Measurements from ENCODE around the gene CA10. TPM values are rescaled to one million over a fixed set of nuclear protein-coding genes. Genes with fewer than 3 reads are reported as not detected.

CA10 gene
- polyA plus RNA-seq, 4 donors: 8.4 to 17.2 (median 10.2) TPM

GRCh38 chr17:51820766-51821165 lies 337.7 kb downstream of the CA10 start:
- no peak for DNase-seq (ENCODE audit: low read depth in 4 of 4, low spot score in 2 of 4)

DNA sequence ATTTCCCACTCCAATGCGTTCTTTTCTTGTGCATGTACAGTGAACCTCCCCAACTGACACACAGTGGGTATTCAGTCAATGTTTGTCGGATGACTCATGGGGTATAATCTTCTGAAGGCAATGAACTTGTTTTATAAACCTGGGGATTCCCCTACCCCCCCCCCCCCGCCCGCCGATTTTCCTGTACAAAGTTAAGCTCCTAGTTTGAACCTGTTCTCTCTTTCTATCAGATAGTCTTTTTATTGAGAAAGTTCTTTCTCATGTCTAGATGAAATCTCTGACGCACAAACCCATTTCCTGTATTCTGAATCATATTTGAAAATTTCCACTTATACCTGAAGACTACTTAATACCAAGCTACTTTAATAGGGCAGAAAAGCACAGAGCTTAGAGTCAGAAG lies 338.3 kb downstream of the CA10 start:
- DNase-seq (ENCODE audit: low read depth in 4 of 4, low spot score in 2 of 4): no peak

DNA sequence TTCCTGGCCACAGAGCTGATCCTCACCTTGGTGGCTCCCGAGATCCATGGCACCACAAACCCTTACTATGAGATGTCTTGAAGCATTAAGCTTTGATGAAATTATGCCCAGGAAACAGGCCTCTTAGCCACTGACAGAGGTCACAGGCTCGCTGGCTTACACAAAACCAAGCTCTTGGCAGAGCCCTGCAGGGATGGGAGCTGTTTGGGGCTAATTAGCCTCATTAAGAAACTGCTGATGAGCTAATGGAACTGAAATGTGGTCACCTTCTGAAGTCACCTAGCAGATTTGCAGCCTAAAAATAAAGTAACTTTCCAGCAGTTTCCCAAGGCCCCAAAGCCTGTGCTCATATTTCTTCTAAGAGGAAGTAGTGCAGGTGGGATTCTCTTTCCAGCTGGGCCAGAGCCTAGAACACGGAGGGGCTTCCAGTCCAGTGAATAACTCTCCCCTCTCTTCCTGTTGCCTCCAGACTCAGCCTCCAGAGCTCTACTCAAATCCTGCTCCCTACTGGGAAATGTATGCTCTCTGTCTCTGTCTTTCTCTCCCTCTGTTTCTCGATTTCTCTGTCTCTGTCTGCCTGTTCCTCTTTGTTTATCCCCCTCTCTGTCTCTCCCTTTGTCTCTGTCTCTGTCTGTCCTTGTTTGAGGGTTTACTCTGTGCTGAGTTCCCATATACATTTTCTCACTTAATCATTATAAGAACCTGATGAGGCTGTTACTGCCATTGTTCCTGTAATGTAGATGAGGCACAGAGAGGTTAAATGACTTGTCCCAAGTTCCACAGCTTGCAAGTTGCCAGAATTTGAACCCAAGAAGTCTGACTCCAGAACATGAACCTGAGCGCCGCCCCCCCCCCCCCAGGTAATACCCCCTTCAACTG lies 338.9 kb downstream of the CA10 start:
- no peak for DNase-seq (ENCODE audit: low read depth in 4 of 4, low spot score in 2 of 4)

DNA sequence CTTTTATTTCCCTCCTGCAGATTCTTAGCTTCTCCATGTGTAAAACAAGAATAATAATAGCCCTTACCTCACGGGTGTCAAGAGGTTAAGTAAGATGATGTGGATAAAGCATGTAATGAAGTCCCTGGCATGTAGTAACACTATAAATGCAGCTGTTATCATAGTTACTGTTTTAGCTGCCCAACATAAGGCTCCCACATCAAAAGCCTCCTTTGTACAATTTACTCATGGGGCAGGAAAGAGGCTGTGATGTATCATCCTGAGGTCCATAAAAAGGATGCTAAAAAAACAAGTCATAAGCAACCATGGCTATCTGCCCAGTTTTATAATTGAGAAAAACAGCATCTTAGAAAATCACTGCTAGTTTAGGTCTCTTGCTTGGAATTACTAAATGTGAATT lies 339.7 kb downstream of the CA10 start:
- DNase-seq (ENCODE audit: low read depth in 4 of 4, low spot score in 2 of 4): no peak

GRCh38 chr17:51817955-51818354 lies 340.6 kb downstream of the CA10 start:
- no peak for DNase-seq (ENCODE audit: low read depth in 4 of 4, low spot score in 2 of 4)

- DNase-seq (ENCODE audit: low read depth in 4 of 4, low spot score in 2 of 4): no peak
These were observed 341.4 kb downstream of the CA10 start for GRCh38 chr17:51817117-51817516.

DNA sequence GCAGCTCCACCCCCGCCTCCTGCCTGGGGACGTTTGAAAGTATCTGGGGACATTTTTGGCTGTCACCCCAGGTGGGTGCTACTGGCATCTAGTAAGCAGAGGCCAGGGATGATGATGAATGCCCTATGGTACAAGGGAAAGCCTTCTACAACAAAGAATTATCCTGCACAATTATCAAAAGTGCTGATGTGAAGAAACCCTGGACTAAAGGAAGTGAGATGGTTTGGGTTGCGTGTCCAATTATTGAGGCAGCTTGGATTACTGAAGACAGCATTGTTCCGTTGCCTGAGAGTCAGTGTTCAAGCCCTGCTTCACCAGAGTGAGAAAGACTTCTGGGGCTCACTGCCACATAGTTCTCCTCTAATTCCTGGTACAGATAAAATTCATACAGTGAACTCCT lies 343.4 kb downstream of the CA10 start:
- no peak for DNase-seq (ENCODE audit: low read depth in 4 of 4, low spot score in 2 of 4)

DNA sequence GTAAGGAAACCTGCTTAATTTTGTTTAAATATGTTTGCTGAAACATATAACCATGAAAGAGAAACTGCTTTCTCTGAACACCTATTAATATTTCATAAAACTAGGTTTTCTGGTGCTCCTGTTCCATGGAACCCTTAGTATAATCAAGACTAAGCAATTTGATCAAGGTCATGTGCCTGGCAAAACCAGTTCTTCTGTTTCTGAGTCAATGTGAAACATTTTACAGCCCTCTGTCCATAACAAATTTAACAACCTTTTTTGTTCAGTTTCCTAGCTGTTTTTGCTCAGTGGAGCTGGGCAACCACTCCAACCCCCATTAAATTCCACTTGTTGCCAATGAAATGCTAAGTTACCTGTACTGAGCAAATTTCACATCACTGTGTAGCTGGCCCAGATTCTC lies 344.0 kb downstream of the CA10 start:
- DNase-seq (ENCODE audit: low read depth in 4 of 4, low spot score in 2 of 4): no peak

DNA sequence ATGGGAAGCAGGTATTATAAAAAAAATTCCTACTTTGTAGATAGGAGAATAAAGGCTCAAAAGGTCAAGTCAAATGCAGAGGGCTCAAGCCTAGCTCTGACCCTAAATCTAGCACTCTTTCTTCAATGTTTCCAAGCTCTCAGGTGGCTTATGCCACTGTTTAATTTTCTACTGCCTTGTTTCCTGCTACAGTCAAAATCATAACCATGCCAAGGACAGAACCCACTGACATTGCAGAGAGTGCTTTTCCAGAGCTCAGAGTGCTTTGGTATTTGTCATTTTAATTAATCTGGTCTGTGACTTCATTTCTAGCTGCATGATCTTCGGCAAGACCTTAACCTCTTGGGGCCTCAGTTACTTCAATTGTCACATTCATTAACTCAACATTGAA lies 344.7 kb downstream of the CA10 start:
- DNase-seq (ENCODE audit: low read depth in 4 of 4, low spot score in 2 of 4): no peak

GRCh38 chr17:51813140-51813783 lies 345.3 kb downstream of the CA10 start:
- DNase-seq (ENCODE audit: low read depth in 4 of 4, low spot score in 2 of 4): no peak

- DNase-seq (ENCODE audit: low read depth in 4 of 4, low spot score in 2 of 4): no peak
These were observed 351.1 kb downstream of the CA10 start for GRCh38 chr17:51807460-51807859.

DNA sequence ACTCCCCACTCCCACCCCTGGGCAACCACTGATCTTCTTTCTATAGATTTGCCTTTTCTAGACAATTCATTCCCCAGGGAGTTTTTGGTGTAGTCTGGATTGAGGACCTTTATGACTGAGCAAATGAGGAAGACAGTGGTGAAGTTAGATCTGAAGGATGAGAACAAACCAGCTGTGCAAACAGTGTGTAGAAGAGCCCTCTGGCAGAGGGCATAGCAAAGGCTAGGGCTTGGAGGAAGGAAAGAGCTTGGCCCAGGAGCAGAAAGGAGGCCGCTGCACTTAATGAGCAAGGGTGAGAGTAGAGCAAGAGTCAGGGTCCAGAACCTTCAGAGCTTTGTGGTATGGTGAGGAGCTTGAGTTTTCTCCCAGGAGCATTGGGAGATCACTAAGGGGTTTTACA lies 352.7 kb downstream of the CA10 start:
- no peak for DNase-seq (ENCODE audit: low read depth in 4 of 4, low spot score in 2 of 4)

DNA sequence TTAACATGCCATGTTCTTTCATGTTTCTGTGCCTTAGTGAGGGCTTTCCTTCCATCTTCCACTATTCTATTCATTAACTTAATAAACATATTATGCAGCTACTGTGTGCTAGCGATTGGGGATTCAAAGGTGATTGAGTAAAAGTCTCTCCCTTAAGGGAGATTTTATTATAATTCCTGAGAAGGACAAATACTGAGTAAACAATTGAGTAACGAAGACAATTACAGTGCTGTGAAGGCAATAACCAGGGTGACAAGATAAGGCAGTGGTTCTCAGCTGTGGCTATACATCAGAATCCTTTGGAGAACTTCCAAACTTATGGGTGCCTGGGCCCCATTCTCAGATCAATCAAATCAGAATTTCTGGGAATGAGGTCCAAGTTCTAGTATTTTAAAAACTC lies 353.3 kb downstream of the CA10 start:
- DNase-seq (ENCODE audit: low read depth in 4 of 4, low spot score in 2 of 4): no peak

DNA sequence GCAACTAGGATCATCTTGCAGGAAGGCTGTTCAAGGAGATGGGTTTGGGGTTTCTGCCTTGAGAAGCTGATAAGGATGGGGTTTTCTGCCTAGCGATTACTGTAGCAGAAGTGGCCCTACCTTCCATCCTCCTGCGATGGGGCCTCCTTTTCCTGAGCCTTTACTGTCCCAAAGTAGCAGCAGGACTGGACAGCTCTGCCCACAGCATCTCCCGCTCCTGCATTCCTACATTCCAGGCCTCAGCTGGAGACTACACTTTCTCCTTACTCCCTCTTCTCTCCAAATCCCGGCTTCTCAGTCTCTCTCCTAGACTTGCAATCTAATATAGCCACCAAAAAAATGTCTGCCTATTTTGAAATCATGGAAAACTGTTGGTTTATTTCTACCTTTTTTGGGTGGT lies 355.4 kb downstream of the CA10 start:
- no peak for DNase-seq (ENCODE audit: low read depth in 4 of 4, low spot score in 2 of 4)

- no peak for DNase-seq (ENCODE audit: low read depth in 4 of 4, low spot score in 2 of 4)
These were observed 356.0 kb downstream of the CA10 start for GRCh38 chr17:51802544-51802943.

- DNase-seq (ENCODE audit: low read depth in 4 of 4, low spot score in 2 of 4): no peak
These were observed 356.9 kb downstream of the CA10 start for GRCh38 chr17:51801626-51802025.

- DNase-seq (ENCODE audit: low read depth in 4 of 4, low spot score in 2 of 4): no peak
These were observed 358.5 kb downstream of the CA10 start for GRCh38 chr17:51799981-51800380.

DNA sequence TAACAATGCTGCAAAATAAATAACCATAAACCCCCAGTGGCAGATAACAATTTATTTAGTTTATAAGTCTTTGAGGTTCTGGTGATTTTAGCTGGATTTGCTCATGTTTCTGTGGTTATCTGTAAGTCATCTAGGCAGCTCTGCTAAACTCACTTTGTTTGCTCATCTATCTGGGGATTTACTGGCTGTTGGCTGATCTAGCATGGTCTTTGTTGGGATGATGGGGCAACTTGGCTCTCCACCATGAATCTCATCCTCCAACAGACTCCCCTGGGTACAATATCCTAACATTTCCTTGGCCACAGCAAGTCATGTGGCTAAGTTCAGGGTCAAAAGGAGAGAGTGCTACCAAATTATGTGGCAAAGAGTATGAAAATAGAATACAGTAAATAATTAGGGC lies 359.3 kb downstream of the CA10 start:
- DNase-seq (ENCODE audit: low read depth in 4 of 4, low spot score in 2 of 4): no peak

DNA sequence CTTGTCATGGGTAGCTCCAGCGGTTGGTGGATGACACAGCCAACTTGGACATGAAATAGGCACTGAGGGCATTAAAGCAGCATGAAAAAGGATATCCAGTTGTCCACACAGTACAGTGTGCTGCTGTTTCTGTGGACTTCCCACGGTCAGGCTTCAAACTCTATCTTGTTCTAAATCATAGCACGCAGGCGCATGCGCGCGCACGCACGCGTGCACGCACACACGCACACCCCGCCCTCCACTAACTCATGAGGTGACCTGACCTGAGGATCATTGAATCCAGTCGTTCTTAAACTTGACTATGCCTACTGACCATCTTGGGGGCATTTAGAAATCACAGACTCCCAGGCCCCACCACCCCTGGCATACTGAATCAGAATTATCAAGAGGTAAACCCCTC lies 361.4 kb downstream of the CA10 start:
- no peak for DNase-seq (ENCODE audit: low read depth in 4 of 4, low spot score in 2 of 4)

DNA sequence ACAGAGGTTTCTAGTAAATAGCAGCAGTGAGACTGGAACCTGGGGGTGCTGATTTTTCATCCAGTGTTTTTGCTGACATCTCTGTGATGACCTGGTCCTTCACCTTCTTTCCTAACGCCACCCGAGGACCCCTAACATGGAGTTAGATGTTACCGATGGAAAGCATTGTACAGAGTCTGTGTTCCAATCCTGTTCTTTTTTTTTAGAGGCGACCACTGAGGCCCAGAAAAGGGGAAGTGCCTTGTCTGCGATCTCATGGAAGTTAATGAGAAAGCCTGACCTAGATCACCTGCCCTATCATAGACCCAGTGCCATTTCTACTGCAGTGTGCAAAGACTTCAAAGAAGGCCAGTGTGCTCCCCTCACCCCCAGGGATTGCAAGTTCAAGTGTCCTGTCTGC lies 362.5 kb downstream of the CA10 start:
- no peak for DNase-seq (ENCODE audit: low read depth in 4 of 4, low spot score in 2 of 4)

- DNase-seq (ENCODE audit: low read depth in 4 of 4, low spot score in 2 of 4): no peak
These were observed 363.1 kb downstream of the CA10 start for GRCh38 chr17:51795401-51795800.

DNA sequence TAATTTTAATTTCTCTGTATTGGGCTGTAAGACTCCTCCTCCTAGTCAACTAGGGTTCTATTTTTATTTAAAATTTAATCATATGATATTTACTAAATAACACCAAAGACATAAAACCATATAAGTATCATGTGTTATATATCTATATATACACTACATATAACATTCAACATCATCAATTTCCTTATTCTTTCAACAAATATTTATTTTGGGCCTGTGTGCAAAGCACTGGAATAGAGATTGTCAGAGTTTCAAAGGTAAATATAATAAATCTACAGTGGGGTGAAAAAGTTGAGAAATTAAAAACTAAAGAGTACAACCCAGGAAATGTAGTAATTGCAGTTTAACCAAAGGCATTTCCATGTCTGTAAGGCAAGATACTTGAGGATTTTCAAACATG lies 364.0 kb downstream of the CA10 start:
- DNase-seq (ENCODE audit: low read depth in 4 of 4, low spot score in 2 of 4): no peak

All from left renal cortex interstitium (tissue), 4 donors.